NCI-H226 (cell line): ENCODE data around the gene FIBCD1.

ENCODE experiments used
- DNase-seq: peaks from one replicate; pipeline ENCODE4 v3.0.0-alpha.2; 2015

The FIBCD1 gene

DNA sequence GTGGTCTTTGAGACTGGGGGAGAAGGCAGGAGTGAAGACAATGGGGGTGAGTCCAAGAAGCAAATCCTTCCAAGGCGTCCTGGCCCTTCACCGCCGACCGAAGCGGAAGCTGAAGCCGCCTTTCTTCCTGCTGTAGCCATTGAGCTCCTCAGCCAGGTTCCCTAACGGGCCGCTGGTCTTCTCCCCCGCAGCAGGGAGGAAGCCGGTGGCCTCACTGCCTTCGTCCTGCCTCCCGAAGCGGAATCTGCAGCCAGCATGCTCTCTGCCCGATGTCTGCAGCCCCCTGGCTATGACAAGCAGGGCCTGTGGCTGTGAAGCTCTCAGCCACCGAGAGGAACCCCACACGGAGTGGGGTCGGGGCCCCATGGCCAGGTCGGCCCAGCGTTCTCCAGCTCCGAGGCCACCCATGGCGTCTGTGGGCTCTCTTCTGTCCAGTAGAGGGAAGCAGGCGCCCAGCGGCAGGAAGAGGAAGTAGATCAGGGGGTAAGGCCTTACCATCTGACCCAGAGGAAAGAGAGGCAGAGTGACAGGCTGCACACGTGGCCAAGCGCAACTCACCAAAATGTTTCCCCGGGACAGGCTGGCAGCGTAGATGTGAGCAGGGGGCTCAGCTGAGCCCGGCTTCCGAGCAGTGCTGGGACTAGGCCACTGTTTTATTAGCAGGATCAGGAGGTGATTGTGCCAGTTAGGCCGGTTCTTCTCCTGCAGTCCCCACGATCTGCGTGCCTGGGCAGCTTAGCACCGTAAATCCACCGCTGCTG lies 45.5 kb downstream of the FIBCD1 start:
- DNase-seq = no peak

DNA sequence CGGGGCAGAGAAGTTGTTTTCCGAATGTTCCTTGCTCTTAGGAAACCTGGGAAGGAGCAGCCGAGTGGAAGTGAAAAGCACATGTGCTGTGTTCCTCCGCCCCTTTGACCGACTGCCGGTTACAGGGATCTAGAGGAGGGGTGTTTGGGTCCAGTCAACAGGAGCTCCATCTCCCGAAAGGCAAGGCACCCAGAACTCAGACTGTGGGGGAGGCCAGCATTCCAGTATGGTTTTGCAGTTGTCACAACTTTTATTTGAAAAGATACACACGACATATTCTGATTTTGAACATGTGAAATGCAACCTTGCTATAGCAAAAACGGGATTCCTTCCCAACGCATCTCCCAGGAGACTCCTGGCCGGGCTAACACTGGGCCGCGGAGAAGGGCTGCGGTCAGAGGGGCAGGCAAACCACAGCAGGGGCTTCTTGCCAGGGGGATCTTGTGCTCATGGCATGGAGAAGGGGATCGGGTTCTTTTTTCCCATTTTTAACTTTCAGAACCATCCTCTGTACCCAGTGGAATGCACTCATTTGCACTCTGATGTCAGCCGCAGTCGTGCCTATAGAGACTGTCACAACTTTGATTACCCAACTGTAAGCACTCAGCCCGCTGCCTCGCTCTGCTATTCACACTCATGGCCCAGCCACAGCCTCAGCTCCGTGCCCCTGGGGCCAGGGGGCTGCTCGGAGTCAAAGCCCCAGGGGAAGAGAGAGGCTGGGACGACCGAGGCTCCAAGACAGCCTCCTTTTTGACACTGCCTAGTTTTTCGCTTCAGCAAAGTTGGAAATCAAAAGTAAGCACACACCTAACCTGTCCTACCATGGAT lies 46.4 kb downstream of the FIBCD1 start:
- DNase-seq = no peak

DNA sequence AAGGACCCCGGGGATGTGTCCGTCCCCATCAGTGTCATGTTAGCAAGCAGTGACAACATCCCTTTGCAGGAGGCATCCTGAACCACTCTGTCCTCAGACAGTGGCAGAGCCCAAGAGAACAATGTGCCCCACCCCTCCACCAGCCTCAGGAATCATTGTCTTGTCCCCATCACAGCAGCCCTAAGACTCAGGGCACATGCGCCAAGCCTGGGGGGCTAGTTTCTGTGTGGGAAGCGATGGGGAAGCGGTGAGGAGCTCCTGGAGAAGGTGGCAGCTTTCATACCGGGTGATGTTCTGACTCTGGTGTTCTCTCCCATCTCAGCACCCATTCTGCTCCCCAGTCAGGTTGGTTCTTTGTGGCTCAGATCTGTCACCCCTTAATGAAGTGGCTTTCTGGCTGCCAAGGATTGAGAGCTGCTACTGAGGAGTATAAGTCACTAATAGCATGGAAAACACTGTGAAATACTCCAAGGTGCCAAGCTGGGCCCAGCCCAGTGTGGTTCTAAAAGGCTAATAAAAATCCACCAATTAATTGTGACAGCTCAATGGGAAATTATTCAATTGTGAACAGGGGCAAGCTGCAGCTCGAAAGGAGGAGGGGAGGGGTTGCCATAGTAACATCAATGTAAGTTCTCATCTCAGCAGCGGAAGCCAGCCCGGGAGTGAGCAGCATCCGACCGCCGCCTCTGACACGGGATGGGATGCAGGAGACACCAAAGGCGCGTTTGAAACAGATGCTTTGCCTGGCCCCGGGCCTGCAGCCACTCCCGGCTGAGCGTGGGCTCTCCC lies 47.2 kb downstream of the FIBCD1 start:
- DNase-seq = no peak

DNA sequence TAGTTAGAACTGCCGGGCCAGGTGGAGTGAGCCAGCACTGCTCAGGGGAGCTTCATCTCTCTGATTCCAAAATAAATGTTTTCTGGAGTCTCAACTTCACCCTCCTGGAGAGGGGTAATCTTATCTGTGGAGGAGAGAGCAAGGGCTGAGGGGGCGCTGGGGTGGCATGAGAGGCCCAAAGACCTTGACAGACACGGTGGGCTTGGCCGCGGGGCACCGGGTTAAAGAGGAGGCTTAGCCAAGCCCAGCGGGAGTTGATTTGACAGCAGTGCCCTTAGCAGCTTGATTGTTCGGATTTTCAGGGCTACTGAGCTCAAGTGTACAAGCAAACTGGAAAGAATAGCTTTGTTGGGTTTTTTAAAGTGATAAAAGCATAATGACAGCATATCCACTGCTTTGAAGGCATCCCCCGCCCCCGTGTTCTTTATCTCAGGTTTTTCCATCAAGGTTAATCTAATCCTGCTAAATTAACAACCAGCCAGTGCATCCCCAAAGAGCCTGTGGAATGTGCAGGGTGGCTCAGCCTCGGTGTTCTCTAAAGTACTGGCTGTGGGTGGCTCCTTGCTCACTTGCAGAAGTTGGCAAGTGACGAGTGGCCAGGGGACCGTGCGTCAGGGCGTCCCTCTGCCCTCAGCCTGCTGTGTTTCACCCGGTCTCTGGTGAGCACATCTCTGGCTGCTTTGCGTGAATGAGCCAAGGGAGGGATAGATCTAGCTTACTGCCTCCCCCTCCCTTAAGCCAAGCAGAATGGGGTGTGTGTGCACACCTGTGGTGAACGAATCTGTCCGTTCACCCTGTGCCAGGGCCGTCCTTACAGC lies 48.0 kb downstream of the FIBCD1 start:
- DNase-seq = no peak

DNA sequence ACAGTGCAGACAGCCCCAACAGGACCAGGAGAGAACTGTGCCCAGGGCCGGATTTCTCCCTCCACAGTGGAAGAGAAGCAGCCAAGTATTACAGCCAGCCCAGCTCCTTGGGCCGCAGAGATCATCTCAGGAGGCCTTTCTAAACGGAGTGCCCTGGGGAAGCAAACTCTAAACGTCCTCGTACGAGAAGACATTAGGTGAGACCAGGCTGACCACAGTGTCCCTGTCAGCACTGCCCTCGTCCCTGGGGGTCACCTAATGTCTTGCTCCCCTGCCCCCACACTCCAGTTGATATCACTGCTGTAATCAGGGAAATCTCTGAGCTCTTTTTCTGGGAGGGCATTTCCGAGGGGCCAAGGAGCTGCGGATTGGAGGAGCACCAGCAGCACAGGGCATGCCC lies 48.9 kb downstream of the FIBCD1 start:
- no peak for DNase-seq

DNA sequence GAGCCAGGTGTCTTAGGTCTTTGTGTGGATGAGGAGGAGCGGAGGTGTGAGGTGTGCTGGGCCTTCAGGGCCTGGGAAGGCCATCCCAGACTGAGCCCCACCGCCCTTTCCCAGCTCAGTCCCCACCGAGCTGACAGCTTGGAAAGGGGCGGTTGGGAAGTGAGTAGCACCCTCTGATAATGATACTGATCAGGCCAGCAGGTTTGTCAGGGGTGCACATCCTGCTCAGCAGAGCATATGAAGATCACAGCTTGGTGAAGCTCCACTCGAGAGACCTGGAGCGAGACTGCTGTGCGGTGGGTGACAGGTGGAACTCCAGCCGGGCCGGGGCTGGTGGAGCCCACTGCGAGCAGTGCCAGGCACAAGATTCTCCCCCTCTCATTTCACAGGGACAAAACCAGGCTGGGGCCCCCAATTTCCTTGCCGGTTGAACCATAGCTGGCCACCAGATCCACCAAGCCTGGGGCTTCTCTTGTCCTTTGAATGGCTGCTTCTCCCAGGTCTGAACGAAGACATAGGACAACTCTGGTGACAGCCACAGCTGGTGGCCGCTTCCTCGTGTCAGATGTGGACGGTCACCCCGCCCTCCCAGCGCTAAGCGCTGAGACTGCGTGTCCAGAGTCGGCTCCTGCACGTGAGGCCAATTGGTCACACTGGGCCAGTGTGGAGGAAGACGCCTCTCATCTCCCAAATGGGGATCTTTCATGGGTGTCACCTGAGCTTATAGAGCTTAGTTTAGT lies 50.7 kb downstream of the FIBCD1 start:
- no peak for DNase-seq

GRCh38 chr9:130887494-130888144 lies 51.4 kb downstream of the FIBCD1 start:
- DNase-seq = no peak

- no peak for DNase-seq
Measured at GRCh38 chr9:130886981-130887380, 52.1 kb downstream of the FIBCD1 start.

DNA sequence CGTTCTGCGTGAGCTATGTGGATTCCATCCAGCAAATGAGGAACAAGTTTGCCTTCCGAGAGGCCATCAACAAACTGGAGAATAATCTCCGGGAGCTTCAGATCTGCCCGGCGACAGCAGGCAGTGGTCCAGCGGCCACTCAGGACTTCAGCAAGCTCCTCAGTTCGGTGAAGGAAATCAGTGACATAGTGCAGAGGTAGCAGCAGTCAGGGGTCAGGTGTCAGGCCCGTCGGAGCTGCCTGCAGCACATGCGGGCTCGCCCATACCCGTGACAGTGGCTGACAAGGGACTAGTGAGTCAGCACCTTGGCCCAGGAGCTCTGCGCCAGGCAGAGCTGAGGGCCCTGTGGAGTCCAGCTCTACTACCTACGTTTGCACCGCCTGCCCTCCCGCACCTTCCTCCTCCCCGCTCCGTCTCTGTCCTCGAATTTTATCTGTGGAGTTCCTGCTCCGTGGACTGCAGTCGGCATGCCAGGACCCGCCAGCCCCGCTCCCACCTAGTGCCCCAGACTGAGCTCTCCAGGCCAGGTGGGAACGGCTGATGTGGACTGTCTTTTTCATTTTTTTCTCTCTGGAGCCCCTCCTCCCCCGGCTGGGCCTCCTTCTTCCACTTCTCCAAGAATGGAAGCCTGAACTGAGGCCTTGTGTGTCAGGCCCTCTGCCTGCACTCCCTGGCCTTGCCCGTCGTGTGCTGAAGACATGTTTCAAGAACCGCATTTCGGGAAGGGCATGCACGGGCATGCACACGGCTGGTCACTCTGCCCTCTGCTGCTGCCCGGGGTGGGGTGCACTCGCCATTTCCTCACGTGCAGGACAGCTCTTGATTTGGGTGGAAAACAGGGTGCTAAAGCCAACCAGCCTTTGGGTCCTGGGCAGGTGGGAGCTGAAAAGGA lies 53.3 kb downstream of the FIBCD1 start:
- no peak for DNase-seq

DNA sequence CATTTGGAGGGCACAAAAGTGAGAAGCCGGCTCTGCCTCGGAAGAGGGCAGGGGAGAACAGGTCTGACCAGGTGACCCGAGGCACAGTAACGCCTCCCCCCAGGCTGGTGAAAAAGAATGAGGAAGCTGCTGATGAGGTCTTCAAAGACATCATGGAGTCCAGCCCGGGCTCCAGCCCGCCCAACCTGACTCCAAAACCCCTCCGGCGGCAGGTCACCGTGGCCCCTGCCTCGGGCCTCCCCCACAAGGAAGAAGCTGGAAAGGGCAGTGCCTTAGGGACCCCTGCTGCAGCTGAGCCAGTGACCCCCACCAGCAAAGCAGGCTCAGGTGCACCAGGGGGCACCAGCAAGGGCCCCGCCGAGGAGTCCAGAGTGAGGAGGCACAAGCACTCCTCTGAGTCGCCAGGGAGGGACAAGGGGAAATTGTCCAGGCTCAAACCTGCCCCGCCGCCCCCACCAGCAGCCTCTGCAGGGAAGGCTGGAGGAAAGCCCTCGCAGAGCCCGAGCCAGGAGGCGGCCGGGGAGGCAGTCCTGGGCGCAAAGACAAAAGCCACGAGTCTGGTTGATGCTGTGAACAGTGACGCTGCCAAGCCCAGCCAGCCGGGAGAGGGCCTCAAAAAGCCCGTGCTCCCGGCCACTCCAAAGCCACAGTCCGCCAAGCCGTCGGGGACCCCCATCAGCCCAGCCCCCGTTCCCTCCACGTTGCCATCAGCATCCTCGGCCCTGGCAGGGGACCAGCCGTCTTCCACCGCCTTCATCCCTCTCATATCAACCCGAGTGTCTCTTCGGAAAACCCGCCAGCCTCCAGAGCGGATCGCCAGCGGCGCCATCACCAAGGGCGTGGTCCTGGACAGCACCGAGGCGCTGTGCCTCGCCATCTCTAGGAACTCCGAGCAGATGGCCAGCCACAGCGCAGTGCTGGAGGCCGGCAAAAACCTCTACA lies 54.2 kb downstream of the FIBCD1 start:
- DNase-seq = no peak

- DNase-seq = no peak
Measured at GRCh38 chr9:130884111-130884531, 54.9 kb downstream of the FIBCD1 start.

- no peak for DNase-seq
Measured at GRCh38 chr9:130883479-130883878, 55.6 kb downstream of the FIBCD1 start.

GRCh38 chr9:130882696-130883225 lies 56.3 kb downstream of the FIBCD1 start:
- no peak for DNase-seq

GRCh38 chr9:130881516-130881915 lies 57.5 kb downstream of the FIBCD1 start:
- DNase-seq = no peak

- DNase-seq = no peak
Measured at GRCh38 chr9:130880599-130881220, 58.3 kb downstream of the FIBCD1 start.

GRCh38 chr9:130879863-130880411 lies 59.1 kb downstream of the FIBCD1 start:
- no peak for DNase-seq

GRCh38 chr9:130878295-130878694 lies 60.8 kb downstream of the FIBCD1 start:
- DNase-seq = no peak

DNA sequence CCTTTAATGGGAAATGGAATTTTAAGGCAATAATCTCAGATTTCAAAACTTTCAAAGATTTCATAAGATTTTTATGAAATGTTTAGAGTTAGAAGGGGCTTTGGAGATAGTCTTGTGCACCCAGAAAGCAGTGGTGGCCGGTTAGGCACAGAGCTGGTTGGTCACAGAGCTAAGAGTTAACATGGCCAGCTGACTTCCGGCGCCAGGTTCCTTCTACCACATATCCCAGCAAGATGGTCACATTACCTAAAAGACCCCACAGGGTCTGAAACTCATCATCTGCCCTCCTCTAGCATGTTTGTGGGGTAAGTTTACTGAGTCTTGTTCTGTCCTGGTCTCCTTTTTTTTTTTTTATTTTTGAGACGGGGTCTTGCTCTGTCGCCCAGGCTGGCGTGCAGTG lies 61.7 kb downstream of the FIBCD1 start:
- no peak for DNase-seq
